Cardiac fibroblast (primary cell): ENCODE data around the gene BRD7.

Experiments used
- DNase-seq, 2 donors: peaks; one replicate each; pipeline versions ENCODE4 v3.0.0 to v3.0.0-alpha.2; 2010; ENCODE audit warnings: low read depth in 2 of 2
- H3K4me3 ChIP-seq, 2 donors: replicated peaks in 1 of 2; 1 replicate in 1 of 2; 2 replicates in 1 of 2; pipeline ENCODE4 v1.5.1; 2011; ENCODE audit warnings: low read depth in 2 of 2, low read length in 2 of 2, mild to moderate bottlenecking in 2 of 2, moderate library complexity in 1 of 2
- TF ChIP-seq, protein P1 (sequence below): IDR thresholded peaks from one replicate; pipeline ENCODE4 v1.5.1; 2011; ENCODE audit warnings: low read depth, mild to moderate bottlenecking, low read length, inconsistent platforms

Gene BRD7

DNA sequence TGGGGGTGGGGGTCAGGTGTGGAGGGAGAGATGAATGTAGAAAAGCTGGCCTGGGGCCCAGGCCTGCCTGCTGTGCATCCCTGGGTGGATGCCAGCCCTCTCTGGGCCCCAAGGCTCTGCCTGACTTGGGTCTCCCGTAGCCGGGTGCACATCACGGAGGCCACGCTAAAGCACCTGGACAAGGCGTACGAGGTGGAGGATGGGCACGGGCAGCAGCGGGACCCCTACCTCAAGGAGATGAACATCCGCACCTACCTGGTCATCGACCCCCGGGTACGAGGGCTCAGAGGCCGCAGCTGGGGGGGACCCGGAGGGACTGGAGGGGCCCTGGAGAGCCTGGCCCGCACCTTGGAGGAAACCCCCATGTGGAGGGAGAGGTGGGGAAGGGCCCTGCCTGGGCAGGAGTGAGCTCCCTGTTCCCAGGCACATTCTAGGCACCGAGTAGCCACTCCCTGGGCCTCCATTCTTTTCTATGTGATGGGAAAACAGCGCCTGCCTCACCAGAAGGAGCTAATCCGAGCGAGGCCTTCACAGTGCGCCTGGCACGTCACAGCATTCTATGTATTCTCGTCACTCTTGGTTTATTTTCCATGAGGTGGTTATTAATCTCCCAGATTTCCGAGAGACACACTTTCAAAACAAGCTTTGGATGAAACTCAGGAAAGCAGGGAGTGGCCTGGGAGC is 67.7 kb downstream of the BRD7 start:
- no peak overlapping the region for H3K4me3 ChIP-seq
- TF ChIP-seq, protein P1, sequence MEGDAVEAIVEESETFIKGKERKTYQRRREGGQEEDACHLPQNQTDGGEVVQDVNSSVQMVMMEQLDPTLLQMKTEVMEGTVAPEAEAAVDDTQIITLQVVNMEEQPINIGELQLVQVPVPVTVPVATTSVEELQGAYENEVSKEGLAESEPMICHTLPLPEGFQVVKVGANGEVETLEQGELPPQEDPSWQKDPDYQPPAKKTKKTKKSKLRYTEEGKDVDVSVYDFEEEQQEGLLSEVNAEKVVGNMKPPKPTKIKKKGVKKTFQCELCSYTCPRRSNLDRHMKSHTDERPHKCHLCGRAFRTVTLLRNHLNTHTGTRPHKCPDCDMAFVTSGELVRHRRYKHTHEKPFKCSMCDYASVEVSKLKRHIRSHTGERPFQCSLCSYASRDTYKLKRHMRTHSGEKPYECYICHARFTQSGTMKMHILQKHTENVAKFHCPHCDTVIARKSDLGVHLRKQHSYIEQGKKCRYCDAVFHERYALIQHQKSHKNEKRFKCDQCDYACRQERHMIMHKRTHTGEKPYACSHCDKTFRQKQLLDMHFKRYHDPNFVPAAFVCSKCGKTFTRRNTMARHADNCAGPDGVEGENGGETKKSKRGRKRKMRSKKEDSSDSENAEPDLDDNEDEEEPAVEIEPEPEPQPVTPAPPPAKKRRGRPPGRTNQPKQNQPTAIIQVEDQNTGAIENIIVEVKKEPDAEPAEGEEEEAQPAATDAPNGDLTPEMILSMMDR: no peak
- DNase-seq: no peak

DNA sequence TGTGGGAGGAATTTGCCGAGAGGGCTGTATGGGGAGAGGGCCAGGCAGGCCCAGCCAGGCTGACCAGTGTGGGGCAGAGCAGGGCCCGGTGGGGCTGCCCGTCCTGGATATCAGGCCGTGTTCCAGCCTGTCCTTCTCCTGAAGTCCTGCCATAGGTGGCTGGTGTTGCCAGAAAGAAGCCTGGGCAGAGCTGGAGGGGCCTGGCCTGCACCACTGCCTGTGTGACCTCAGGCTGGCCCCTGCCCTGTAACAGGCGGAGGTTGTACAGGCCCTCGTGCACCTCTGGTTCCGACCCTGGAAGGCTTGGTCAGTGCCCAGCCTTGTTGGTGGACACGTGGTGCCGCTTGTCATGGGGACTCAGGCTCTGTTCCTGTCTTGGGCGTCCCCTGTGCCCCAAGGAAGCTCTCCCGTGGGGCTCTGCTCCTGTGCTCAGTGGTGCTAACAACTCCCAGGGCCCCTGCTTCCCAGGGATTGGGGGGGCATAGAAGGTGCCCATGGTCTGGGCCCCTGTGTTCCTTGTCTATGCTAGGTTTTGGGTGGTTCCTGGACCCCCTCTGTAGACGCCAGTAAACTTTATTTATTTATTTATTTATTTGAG is 69.2 kb downstream of the BRD7 start:
- TF ChIP-seq, protein P1: no peak
- no peak overlapping the region for H3K4me3 ChIP-seq
- DNase-seq: no peak

DNA sequence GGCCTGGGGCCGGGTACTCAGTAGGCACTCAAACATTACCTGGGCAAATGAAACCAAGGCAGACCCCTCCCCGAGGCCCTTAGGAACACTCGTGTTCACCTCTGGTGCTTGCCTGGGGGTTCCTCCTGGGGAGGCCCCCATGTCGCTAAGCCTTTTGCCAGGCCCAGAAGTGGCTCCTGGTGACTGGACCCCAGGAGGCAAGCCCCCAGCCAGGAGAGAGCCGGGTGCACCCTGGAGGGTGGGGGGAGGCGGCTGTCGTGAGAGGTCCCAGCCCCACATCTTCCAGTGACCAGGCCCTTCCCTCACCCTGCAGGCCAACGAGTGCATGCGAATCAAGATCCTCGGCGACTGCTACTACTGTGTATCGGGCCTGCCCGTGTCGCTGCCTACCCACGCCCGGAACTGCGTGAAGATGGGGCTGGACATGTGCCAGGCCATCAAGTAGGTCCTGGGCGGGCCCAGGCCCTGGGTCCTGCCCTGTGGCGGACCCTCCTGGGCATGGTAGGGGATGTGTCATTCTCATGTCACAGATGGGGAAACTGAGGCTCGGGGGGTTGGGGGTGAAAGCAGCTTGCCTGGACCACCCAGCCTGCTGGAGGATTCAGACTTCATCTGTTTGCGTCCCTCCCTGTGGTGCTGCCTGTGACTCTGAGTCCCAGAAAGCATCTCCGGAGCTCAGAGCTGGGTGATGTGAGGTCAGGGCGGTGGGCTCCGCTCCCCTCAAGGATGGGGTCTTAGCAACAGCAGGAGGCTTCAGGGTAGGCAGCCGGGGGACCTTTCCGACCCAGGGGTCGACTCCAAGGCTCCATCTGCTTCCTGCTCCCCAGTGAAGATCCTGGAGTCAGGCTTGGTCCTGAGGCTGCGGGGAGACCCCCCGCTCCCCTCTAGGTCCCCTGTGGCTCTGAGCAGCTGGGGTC is 69.9 kb downstream of the BRD7 start:
- H3K4me3 ChIP-seq: no peak overlapping the region
- TF ChIP-seq, protein P1: no peak
- no peak for DNase-seq

DNA sequence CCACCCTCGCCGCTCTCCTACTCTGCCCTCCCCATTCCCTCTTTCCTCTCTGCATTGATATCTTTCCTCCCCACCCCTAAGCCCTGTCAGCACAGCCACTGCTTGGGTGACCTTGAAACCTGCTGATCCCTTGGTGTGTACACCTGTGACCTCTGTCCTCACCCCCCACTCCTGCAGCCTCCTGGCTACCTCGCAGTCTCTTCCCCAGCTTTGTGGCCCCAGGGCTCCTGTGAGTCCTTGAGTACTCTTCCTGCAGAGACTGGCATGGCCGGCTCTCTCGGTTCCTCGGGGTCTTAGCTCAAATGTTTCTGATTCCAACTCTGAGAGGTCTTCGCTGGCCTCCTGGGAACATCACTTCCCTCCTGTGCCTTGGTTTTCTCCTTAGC is 70.7 kb downstream of the BRD7 start:
- no peak for DNase-seq
- H3K4me3 ChIP-seq: no peak overlapping the region
- TF ChIP-seq, protein P1: no peak

DNA sequence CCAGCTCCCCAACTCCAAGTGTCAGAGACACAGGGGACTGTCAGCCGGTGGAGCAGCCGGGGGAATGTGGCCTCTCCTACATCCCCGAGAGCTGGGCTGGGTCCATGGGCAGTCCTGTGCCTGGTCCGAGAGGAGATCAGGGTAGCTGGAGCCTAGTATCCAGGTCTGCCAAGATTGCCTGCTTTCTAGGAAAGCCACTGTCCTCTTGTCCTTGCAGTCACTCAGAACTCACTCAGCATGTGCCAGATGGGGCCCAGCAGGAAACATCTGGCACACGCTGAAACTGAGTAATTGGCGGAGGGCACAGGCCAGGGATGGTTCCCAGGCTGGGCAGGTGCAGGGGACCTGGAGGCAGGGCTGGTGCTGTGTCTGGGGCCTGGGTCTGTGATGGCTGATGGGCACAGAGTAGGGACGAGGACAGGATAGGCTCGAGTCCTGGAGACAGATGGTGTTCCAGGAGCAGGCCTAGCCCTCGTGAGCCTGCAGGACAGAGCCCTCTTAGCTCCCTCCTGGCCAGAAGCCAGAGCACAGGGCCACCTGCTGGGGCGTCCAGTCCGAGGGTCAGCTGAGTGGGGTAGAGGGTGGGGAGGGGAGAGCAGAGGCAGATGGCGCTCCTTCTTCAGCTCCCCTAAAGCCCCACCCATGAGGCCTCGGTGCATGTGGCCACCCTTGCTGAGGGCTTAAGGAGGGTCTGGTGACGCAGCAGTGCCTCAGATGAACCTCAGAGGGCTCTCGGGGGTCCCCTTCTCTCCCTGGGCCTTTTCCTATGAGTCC is 71.3 kb downstream of the BRD7 start:
- TF ChIP-seq, protein P1: no peak
- no peak for DNase-seq

GRCh38 chr16:50296807-50297206 is 72.0 kb downstream of the BRD7 start:
- no peak for DNase-seq

More for the DNA sequence above, 71.3 kb downstream of the BRD7 start:
- H3K4me3 ChIP-seq: no peak overlapping the region

More at GRCh38 chr16:50296807-50297206, 72.0 kb downstream of the BRD7 start:
- TF ChIP-seq, protein P1: no peak
- H3K4me3 ChIP-seq: no peak overlapping the region
